Measurements from ENCODE around the gene RHBDL2. TPM values are rescaled to one million over a fixed set of nuclear protein-coding genes. Genes with fewer than 3 reads are reported as not detected.

The RHBDL2 gene
- total and polyA plus RNA-seq, 12 donors: 0.07 to 0.69 (median 0.28) TPM; not detected in 5

DNA sequence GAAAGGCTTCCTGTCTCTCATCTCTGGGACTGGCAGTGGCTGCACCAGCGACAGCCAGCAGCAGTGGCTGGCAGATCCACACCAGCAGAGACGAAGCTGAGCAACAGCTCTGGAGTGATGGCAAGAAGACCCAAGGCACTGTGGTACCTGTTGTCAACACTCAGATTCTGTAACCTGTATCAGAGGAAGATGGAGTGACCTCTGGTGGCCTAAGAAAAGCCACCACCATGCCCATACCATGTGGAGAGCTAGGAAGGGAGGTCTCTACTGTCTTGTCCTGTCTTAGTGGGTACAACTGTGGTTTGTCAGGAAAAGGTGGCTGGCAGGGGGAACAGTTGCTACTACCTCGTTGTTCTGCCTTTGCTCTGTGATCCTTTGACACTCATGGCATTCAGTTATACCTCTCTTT, 22.5 kb upstream of the RHBDL2 start:
- Histone ChIP-seq H3K27me3 (no peaks in the 10 kb centered on the region), H3K4me1 (replicated peaks in 1 of 2) (no peaks in the 10 kb centered on the region), H3K27ac (no peak overlapping the region), H3K9me3 (replicated peaks in 1 of 3) (no peaks in the 10 kb centered on the region), H3K4me3 (no peak overlapping the region), H3K36me3 (replicated peaks in 1 of 2) (no peaks in the 10 kb centered on the region)
- WGBS, 4 donors: 64 to 79% (median 68%) methylated on average over 2 to 3 of the region's 3 CpGs
- intact Hi-C loops (cut with DNase I): no loop called here
- no peak for DNase-seq
- TF ChIP-seq POLR2A (IDR thresholded peaks at IDR 0.05): no peak
- TF ChIP-seq, protein P1, sequence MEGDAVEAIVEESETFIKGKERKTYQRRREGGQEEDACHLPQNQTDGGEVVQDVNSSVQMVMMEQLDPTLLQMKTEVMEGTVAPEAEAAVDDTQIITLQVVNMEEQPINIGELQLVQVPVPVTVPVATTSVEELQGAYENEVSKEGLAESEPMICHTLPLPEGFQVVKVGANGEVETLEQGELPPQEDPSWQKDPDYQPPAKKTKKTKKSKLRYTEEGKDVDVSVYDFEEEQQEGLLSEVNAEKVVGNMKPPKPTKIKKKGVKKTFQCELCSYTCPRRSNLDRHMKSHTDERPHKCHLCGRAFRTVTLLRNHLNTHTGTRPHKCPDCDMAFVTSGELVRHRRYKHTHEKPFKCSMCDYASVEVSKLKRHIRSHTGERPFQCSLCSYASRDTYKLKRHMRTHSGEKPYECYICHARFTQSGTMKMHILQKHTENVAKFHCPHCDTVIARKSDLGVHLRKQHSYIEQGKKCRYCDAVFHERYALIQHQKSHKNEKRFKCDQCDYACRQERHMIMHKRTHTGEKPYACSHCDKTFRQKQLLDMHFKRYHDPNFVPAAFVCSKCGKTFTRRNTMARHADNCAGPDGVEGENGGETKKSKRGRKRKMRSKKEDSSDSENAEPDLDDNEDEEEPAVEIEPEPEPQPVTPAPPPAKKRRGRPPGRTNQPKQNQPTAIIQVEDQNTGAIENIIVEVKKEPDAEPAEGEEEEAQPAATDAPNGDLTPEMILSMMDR (IDR thresholded peaks at IDR 0.05): no peak

DNA sequence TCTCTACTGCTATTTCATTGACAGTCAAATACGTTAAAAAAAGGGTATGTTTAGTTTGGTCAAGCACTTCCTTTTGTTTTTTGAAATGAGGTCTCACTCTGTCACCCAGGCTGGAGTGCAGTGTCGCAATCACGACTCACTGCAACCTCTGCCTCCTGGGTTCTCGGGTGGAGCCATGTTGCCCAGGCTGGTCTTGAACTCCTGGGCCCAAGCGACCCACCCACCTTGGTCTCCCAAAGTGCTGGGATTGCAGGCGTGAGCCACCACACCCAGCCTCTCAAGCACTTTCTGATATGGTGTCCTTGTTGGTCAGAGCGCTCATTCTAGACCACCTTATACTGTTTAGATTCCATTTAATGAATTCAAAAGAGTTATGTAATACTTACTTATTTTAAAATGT, 20.9 kb upstream of the RHBDL2 start:
- no peaks in the 10 kb centered on the region for H3K27me3 ChIP-seq
- TF ChIP-seq POLR2A (IDR thresholded peaks at IDR 0.05): no peak
- TF ChIP-seq, protein P1 (IDR thresholded peaks at IDR 0.05): no peak
- no peaks in the 10 kb centered on the region for H3K36me3 ChIP-seq (replicated peaks in 1 of 2)
- no peak overlapping the region for H3K27ac ChIP-seq
- 75 to 85% (median 78%) methylated on average over 7 of the region's 7 CpGs for WGBS, 4 donors
- no peaks in the 10 kb centered on the region for H3K9me3 ChIP-seq (replicated peaks in 1 of 3)
- intact Hi-C loops (cut with DNase I): no loop called here
- DNase-seq: no peak
- H3K4me1 ChIP-seq (replicated peaks in 1 of 2): no peaks in the 10 kb centered on the region
- no peak overlapping the region for H3K4me3 ChIP-seq

DNA sequence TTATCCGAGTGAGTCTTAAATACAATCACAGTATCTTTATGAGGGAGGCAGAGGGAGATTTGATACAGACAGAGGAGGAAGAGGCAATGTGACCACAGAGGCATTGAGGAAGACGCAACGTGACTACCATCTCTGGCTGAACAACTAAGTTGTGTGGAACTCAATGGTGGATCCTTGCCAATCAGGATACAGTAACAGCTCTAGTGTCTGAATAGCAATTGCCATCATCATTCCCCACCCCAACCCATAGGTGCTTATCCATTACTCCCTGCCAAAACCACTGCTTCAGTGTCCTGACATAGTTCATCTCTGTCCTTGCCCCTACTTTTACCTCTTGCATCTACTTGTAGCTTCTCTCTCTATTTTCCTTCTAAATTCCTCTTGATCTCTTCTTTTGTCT, 20.5 kb upstream of the RHBDL2 start:
- intact Hi-C loops (cut with DNase I): no loop called here
- TF ChIP-seq POLR2A (IDR thresholded peaks at IDR 0.05): no peak
- TF ChIP-seq, protein P1 (IDR thresholded peaks at IDR 0.05): no peak
- H3K9me3 ChIP-seq (replicated peaks in 1 of 3): no peaks in the 10 kb centered on the region
- DNase-seq: no peak
- WGBS, 4 donors: 67 to 78% (median 74%) methylated on average over 3 of the region's 3 CpGs
- no peaks in the 10 kb centered on the region for H3K4me1 ChIP-seq (replicated peaks in 1 of 2)
- H3K27ac ChIP-seq: no peak overlapping the region
- H3K4me3 ChIP-seq: no peak overlapping the region
- H3K36me3 ChIP-seq (replicated peaks in 1 of 2): no peaks in the 10 kb centered on the region
- H3K27me3 ChIP-seq: no peaks in the 10 kb centered on the region

DNA sequence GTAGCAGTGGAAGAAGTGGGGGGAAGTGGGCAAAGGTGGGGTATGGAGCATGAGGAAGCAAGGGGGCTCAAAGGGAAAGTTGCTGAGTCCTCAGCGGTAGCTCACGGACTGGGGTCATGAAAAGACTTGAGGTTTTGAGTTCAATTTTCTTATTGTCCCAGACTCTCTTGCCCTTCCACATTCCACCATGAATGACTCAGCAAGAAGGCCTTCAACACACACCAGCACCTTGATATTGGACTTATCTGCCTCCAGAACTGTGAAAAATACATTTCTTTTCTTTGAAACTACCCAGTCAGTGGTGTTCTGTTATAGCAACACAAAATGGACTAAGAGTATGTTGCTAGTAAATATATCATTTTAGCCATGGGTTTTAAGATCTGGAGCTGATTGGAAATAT, 17.3 kb upstream of the RHBDL2 start:
- H3K9me3 ChIP-seq (replicated peaks in 1 of 3): no peaks in the 10 kb centered on the region
- H3K4me3 ChIP-seq: no peak overlapping the region
- H3K36me3 ChIP-seq (replicated peaks in 1 of 2): no peaks in the 10 kb centered on the region
- H3K27me3 ChIP-seq: no peaks in the 10 kb centered on the region
- TF ChIP-seq, protein P1 (IDR thresholded peaks at IDR 0.05): no peak
- no peak for TF ChIP-seq POLR2A (IDR thresholded peaks at IDR 0.05)
- intact Hi-C loops (cut with DNase I): no loop called here
- no peaks in the 10 kb centered on the region for H3K4me1 ChIP-seq (replicated peaks in 1 of 2)
- DNase-seq: no peak
- H3K27ac ChIP-seq: no peak overlapping the region
- 81 to 95% (median 83%) methylated on average over 2 of the region's 2 CpGs for WGBS, 4 donors
